Neural cell (in vitro differentiated cells): ENCODE data around the gene ABT1. TPM values are rescaled to one million over a fixed set of nuclear protein-coding genes. Genes with fewer than 3 reads are reported as not detected.

Experiments
- H2AFZ ChIP-seq: fragments of 200-600, 300-800 bp; sonication (generic), shearing (Covaris generic); 2 replicates; pipeline ENCODE4 v1.6.0; 2014; ENCODE audit warnings: low read depth, mild to moderate bottlenecking, antibody characterized with exemption, low read length, moderate library complexity
- H3F3A ChIP-seq: fragments of 200-600 bp; shearing (Covaris generic); 2 replicates; pipeline ENCODE4 v1.6.1; 2016; ENCODE audit warnings: mild to moderate bottlenecking, moderate library complexity, mixed read lengths, antibody characterized with exemption, low read length; ENCODE audit not compliant: insufficient read depth, poor library complexity, severe bottlenecking
- H3K27ac ChIP-seq: fragments of 200-600, 300-800 bp; sonication (generic), shearing (Covaris generic); 2 replicates; pipeline ENCODE4 v1.5.1; 2014; ENCODE audit warnings: mild to moderate bottlenecking, low read length, moderate library complexity
- H3K27me3 ChIP-seq: fragments of 300-800, 200-600 bp; sonication (generic), shearing (Covaris generic); 2 replicates; pipeline ENCODE4 v1.6.0; 2014; ENCODE audit warnings: mild to moderate bottlenecking, low read depth, low read length, moderate library complexity; ENCODE audit not compliant: insufficient read depth
- H3K36me3 ChIP-seq: fragments of 300-800, 200-600 bp; sonication (generic), shearing (Covaris generic); 2 replicates; pipeline ENCODE4 v1.5.1; 2014; ENCODE audit warnings: mild to moderate bottlenecking, antibody characterized with exemption, low read length, moderate library complexity; ENCODE audit not compliant: insufficient read depth
- H3K4me2 ChIP-seq: fragments of 300-800, 200-600 bp; sonication (generic), shearing (Covaris generic); 2 replicates; pipeline ENCODE4 v1.6.0; 2014; ENCODE audit warnings: mild to moderate bottlenecking, low read length
- H3K4me3 ChIP-seq: fragments of 300-800, 200-600 bp; sonication (generic), shearing (Covaris generic); 2 replicates; pipeline ENCODE4 v1.5.1; 2014; ENCODE audit warnings: mild to moderate bottlenecking, low read length, moderate library complexity
- H3K79me2 ChIP-seq: fragments of 200-600 bp; shearing (Covaris generic); replicated peaks from 2 replicates; pipeline ENCODE4 v1.6.0; 2014; ENCODE audit warnings: mild to moderate bottlenecking, low read length, moderate library complexity; ENCODE audit not compliant: insufficient read depth
- H3K9ac ChIP-seq: fragments of 300-800, 200-600 bp; sonication (generic), shearing (Covaris generic); 2 replicates; pipeline ENCODE4 v1.6.1; 2016; ENCODE audit warnings: mild to moderate bottlenecking, low read length, mixed read lengths
- H3K9me2 ChIP-seq: fragments of 200-600 bp; shearing (Covaris generic); 2 replicates; pipeline ENCODE4 v1.6.1; 2016; ENCODE audit warnings: mild to moderate bottlenecking, low read length, mixed read lengths; ENCODE audit not compliant: insufficient read depth
- H3K9me3 ChIP-seq: fragments of 200-600, 300-800 bp; sonication (generic), shearing (Covaris generic); 2 replicates; pipeline ENCODE4 v1.6.1; 2016; ENCODE audit warnings: mild to moderate bottlenecking, mixed run types, low read length, moderate library complexity, mixed read lengths
- H4K20me1 ChIP-seq: fragments of 200-600 bp; shearing (Covaris generic); 2 replicates; pipeline ENCODE4 v1.6.1; 2016; ENCODE audit warnings: mild to moderate bottlenecking, mixed run types; ENCODE audit not compliant: insufficient read depth
- EP300 ChIP-seq: fragments of 450-650 bp; conservative IDR thresholded peaks from 2 replicates; pipeline ENCODE4 v1.6.1; 2014; ENCODE audit warnings: antibody characterized with exemption, mild to moderate bottlenecking, moderate library complexity; ENCODE audit not compliant: poor library complexity, severe bottlenecking
- EZH2 ChIP-seq: fragments of 200-600, 300-800 bp; shearing (Covaris generic), sonication (generic); IDR thresholded peaks from 2 replicates; pipeline ENCODE4 v1.6.1; 2014; ENCODE audit warnings: antibody characterized with exemption, low read length, borderline replicate concordance, mild to moderate bottlenecking; ENCODE audit not compliant: insufficient read depth, poor library complexity, severe bottlenecking
- MXI1 ChIP-seq: fragments of 450-650 bp; conservative IDR thresholded peaks from 2 replicates; pipeline ENCODE4 v1.6.1; 2014; ENCODE audit warnings: antibody characterized with exemption, mild to moderate bottlenecking; ENCODE audit not compliant: poor library complexity, severe bottlenecking
- POLR2AphosphoS5 ChIP-seq: IDR thresholded peaks from 2 replicates; pipeline ENCODE4 v1.6.1; 2012
- RAD21 ChIP-seq: fragments of 450-650 bp; conservative IDR thresholded peaks from 2 replicates; pipeline ENCODE4 v1.6.1; 2014; ENCODE audit warnings: antibody characterized with exemption, mild to moderate bottlenecking, moderate library complexity
- SMC3 ChIP-seq: fragments of 450-650 bp; conservative IDR thresholded peaks from 2 replicates; pipeline ENCODE4 v1.6.1; 2014; ENCODE audit warnings: antibody characterized with exemption, mild to moderate bottlenecking, moderate library complexity; ENCODE audit not compliant: poor library complexity
- TAF1 ChIP-seq: IDR thresholded peaks from 2 replicates; pipeline ENCODE4 v1.6.1; 2012; ENCODE audit warnings: low read depth
- polyA plus RNA-seq: library from polyadenylated mRNA; depleted of rRNA; stranded (reverse); fragments of >200 nt; gene quantifications from 2 replicates; pipeline ENCODE4 v1.2.3, GENCODE V29; 2014
- TF ChIP-seq, protein P1 (sequence below): fragments of 450-650 bp; IDR thresholded peaks from 2 replicates; pipeline ENCODE4 v1.5.1; 2014; ENCODE audit warnings: antibody characterized with exemption, mild to moderate bottlenecking, moderate library complexity; ENCODE audit not compliant: poor library complexity, severe bottlenecking
- TF ChIP-seq, protein P2 (sequence below): IDR thresholded peaks from 2 replicates; pipeline ENCODE4 v1.6.1; 2012; ENCODE audit warnings: borderline replicate concordance

ABT1 gene
- polyA plus RNA-seq, 1 donor from 2014 or later: 26.1 TPM

DNA sequence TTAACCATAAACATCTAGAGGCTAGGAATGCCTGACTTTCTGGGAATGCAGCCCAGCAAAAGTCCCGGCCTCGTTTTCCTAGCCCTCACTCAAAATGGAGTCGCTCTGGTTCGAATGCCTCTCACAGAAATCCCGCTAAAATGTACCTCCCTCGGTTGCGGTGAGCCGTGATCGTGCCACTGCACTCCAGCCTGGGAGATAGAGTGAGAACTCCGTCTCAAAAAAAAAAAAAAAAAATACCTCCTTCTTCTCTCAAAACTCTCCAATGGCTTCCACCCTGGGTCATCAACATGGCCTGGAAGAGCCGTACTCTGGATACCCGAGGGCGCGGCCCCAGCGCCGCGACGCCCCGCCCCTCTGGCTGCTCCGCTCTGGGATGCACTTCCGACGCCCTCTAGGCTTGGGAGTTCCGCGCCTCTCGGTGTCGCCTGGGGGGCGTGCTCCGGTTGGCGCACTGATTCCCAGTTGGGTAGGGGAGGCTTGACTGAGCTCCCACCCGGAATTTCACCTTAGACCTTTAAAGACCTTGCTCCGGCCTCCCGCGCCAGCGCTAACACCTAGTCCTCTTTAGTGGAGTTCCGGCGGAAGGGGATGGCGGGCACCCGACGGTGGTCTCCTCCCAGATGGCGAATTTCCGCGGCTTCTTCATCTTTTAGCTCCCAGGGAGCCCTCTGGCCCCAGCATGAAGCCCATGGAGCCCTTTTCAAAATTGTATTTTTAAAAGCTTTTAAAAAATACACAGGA lies 46.3 kb upstream of the ABT1 start:
- H3K4me3 ChIP-seq: peak overlapping the region; percentile 49
- no peak overlapping the region for H2AFZ ChIP-seq
- H3F3A ChIP-seq: peaks cover 4% of the 10 kb centered on the region
- no peak overlapping the region for H3K9ac ChIP-seq
- H3K27ac ChIP-seq: no peak overlapping the region
- no peaks in the 10 kb centered on the region for H3K79me2 ChIP-seq
- TF ChIP-seq, protein P1, sequence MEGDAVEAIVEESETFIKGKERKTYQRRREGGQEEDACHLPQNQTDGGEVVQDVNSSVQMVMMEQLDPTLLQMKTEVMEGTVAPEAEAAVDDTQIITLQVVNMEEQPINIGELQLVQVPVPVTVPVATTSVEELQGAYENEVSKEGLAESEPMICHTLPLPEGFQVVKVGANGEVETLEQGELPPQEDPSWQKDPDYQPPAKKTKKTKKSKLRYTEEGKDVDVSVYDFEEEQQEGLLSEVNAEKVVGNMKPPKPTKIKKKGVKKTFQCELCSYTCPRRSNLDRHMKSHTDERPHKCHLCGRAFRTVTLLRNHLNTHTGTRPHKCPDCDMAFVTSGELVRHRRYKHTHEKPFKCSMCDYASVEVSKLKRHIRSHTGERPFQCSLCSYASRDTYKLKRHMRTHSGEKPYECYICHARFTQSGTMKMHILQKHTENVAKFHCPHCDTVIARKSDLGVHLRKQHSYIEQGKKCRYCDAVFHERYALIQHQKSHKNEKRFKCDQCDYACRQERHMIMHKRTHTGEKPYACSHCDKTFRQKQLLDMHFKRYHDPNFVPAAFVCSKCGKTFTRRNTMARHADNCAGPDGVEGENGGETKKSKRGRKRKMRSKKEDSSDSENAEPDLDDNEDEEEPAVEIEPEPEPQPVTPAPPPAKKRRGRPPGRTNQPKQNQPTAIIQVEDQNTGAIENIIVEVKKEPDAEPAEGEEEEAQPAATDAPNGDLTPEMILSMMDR: no peak
- TF ChIP-seq, protein P2, sequence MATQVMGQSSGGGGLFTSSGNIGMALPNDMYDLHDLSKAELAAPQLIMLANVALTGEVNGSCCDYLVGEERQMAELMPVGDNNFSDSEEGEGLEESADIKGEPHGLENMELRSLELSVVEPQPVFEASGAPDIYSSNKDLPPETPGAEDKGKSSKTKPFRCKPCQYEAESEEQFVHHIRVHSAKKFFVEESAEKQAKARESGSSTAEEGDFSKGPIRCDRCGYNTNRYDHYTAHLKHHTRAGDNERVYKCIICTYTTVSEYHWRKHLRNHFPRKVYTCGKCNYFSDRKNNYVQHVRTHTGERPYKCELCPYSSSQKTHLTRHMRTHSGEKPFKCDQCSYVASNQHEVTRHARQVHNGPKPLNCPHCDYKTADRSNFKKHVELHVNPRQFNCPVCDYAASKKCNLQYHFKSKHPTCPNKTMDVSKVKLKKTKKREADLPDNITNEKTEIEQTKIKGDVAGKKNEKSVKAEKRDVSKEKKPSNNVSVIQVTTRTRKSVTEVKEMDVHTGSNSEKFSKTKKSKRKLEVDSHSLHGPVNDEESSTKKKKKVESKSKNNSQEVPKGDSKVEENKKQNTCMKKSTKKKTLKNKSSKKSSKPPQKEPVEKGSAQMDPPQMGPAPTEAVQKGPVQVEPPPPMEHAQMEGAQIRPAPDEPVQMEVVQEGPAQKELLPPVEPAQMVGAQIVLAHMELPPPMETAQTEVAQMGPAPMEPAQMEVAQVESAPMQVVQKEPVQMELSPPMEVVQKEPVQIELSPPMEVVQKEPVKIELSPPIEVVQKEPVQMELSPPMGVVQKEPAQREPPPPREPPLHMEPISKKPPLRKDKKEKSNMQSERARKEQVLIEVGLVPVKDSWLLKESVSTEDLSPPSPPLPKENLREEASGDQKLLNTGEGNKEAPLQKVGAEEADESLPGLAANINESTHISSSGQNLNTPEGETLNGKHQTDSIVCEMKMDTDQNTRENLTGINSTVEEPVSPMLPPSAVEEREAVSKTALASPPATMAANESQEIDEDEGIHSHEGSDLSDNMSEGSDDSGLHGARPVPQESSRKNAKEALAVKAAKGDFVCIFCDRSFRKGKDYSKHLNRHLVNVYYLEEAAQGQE: no peak
- TF ChIP-seq TAF1 (no peak), EP300 (no peak), MXI1 (no peak), RAD21 (no peak), EZH2 (no peak)
- no peak overlapping the region for H3K4me2 ChIP-seq
- H3K9me3 ChIP-seq: no peaks in the 10 kb centered on the region
- H3K27me3 ChIP-seq: no peaks in the 10 kb centered on the region
- no peaks in the 10 kb centered on the region for H3K9me2 ChIP-seq
- H3K36me3 ChIP-seq: peaks cover 5% of the 10 kb centered on the region
- H4K20me1 ChIP-seq: no peaks in the 10 kb centered on the region

DNA sequence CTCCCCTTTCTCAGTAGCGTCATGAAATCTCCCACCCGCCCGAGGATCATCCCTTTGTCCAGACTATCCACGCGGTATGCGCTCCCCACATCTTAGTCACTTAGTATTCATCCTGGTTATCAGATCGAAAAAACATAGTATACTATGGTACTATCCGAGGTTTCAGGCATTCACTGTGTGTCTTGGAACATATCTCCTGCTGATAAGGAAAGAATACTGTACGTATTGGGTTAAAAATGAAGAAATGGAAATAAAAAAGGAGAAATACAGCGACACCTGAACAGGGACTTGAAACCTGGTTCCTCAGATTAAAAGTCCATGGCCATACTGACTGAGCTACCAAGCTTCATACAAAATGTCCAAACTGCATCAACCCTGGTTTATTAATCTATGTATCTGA lies 44.5 kb upstream of the ABT1 start:
- Histone ChIP-seq H3K9me2 (no peaks in the 10 kb centered on the region), H3K9me3 (no peaks in the 10 kb centered on the region), H2AFZ (no peak overlapping the region), H3K36me3 (no peaks in the 10 kb centered on the region), H4K20me1 (no peaks in the 10 kb centered on the region), H3K9ac (no peak overlapping the region), H3K79me2 (no peaks in the 10 kb centered on the region), H3F3A (peaks cover 4% of the 10 kb centered on the region), H3K4me3 (peak overlapping the region; percentile 70), H3K27ac (no peak overlapping the region), H3K27me3 (no peaks in the 10 kb centered on the region), H3K4me2 (no peak overlapping the region)
- TF ChIP-seq, protein P1: no peak
- no peak for TF ChIP-seq MXI1
- no peak for TF ChIP-seq EP300
- TF ChIP-seq, protein P2: no peak
- no peak for TF ChIP-seq RAD21
- no peak for TF ChIP-seq POLR2AphosphoS5
- TF ChIP-seq SMC3: no peak
- no peak for TF ChIP-seq EZH2
- TF ChIP-seq TAF1: no peak
